Tibial artery (tissue), 4 donors: Measurements from ENCODE around the gene IL3RA.
"Not testable (repeated sequence)": the region's sequence is repeated elsewhere in the genome, so short reads cannot be mapped to it uniquely, and the experiment has no call there.

Experiments used
- DNase-seq, 2 donors: peaks; one replicate each; pipeline ENCODE4 v3.0.0-alpha.2; 2019
- H3K27ac ChIP-seq, 2 donors: fragments of 200-600 bp; sonication (generic) in 1 of 2; 1 replicate in 1 of 2; 2 replicates in 1 of 2; pipeline ENCODE4 v1.5.1; 2018 to 2019; ENCODE audit warnings: mild to moderate bottlenecking in 1 of 2
- H3K27me3 ChIP-seq, 2 donors: fragments of 200-600 bp; sonication (generic) in 1 of 2; one replicate each; pipeline versions ENCODE4 v1.5.1 to v1.6.0; 2016 to 2019
- H3K36me3 ChIP-seq, 3 donors: fragments of 200-600 bp; sonication (generic) in 2 of 3; one replicate each; pipeline ENCODE4 v1.5.1; 2016 to 2019; ENCODE audit warnings: mild to moderate bottlenecking in 2 of 3
- H3K4me1 ChIP-seq, 4 donors: fragments of 200-600 bp; sonication (generic) in 2 of 4; 1 replicate in 3 of 4; 2 replicates in 1 of 4; pipeline ENCODE4 v1.5.1; 2016 to 2019
- H3K4me3 ChIP-seq, 2 donors: fragments of 200-600 bp; sonication (generic) in 1 of 2; 1 replicate in 1 of 2; 2 replicates in 1 of 2; pipeline ENCODE4 v1.5.1; 2018 to 2019; ENCODE audit warnings: mild to moderate bottlenecking in 2 of 2
- H3K9me3 ChIP-seq, 3 donors: fragments of 200-600 bp; sonication (generic) in 1 of 3; one replicate each; pipeline ENCODE4 v1.5.1; 2016 to 2019
- CTCF ChIP-seq, 2 experiments: fragments of 200-600 bp in 1 of 2; fragments of 450-650 bp in 1 of 2; IDR thresholded peaks; one replicate each; pipeline ENCODE4 v1.5.1; 2017 to 2019; ENCODE audit warnings: antibody characterized with exemption in 2 of 2, mild to moderate bottlenecking in 1 of 2, moderate library complexity in 1 of 2
- intact Hi-C: fragments of 100-400 bp; cut with DNase I; formaldehyde crosslinking; loops from one replicate; pipeline ENCODE4 v1.15.0; 2023; ENCODE audit warnings: low total_unique reads

Gene IL3RA

GRCh38 chrX:1308476-1308875 is 28.1 kb upstream of the IL3RA start:
- H3K36me3 ChIP-seq = no peaks in the 10 kb centered on the region
- no peak overlapping the region for H3K27ac ChIP-seq
- TF ChIP-seq CTCF (IDR thresholded peaks at IDR 0.05) = no peak
- H3K4me1 ChIP-seq = no peaks in the 10 kb centered on the region
- peaks cover 0 to 6% (median 0%) of the 10 kb centered on the region in 3 donors for H3K9me3 ChIP-seq
- intact Hi-C loops = no loop called here
- H3K4me3 ChIP-seq = no peak overlapping the region
- H3K27me3 ChIP-seq = no peaks in the 10 kb centered on the region
- no peak for DNase-seq

DNA sequence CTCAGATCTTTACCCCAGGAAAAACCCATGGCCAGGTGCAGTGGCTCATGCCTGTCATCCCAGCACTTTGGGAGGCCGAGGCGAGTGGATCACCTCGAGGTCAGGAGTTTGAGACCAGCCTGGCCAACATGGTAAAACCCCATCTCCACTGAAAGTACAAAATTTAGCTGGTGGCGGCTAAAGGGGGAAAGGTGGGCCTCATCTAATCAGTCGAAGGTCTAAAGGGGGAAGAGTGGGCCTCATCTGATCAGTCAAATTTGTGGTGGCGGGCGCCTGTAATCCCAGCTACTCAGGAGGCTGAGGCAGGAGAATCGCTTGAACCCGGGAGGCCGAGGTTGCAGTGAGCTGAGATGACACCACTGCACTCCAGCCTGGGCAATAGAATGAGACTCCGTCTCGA is 27.7 kb upstream of the IL3RA start:
- H3K27me3 ChIP-seq, H3K36me3 ChIP-seq, H3K4me3 ChIP-seq, intact Hi-C loops, H3K27ac ChIP-seq, H3K4me1 ChIP-seq, H3K9me3 ChIP-seq, DNase-seq: not testable (repeated sequence)

GRCh38 chrX:1313788-1314187 is 22.8 kb upstream of the IL3RA start:
- no peak for TF ChIP-seq CTCF (IDR thresholded peaks at IDR 0.05)
- Histone ChIP-seq H3K27me3 (no peaks in the 10 kb centered on the region), H3K36me3 (no peaks in the 10 kb centered on the region), H3K4me3 (no peak overlapping the region), H3K9me3 (no peaks in the 10 kb centered on the region), H3K4me1 (no peaks in the 10 kb centered on the region), H3K27ac (no peak overlapping the region)
- no peak for DNase-seq
- intact Hi-C loops = no loop called here

DNA sequence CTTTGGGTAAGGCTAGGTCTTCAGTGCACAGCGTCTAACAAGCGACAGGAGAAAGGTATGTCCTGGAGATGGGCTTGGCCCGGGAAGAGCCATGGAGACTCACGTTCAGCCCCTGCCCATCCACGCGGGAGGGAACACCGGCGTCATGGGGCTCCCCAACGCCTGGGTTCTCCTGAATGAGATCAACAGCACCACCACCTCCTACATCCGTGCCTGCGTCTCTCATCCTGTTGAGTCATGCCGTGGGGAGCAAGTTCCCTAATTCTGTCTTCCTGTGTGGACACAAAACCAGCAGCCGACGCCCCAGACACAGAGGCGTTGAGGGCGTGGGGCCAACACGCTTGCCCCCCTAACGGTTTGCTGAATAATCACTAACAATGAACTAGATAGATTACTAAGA is 20.1 kb upstream of the IL3RA start:
- Histone ChIP-seq H3K4me1 (no peaks in the 10 kb centered on the region), H3K9me3 (no peaks in the 10 kb centered on the region), H3K27ac (no peak overlapping the region), H3K4me3 (no peak overlapping the region), H3K27me3 (no peaks in the 10 kb centered on the region), H3K36me3 (no peaks in the 10 kb centered on the region)
- intact Hi-C loops = no loop called here
- DNase-seq = peak; percentile 83 to 85
- TF ChIP-seq CTCF (IDR thresholded peaks at IDR 0.05) = no peak

GRCh38 chrX:1321674-1322073 is 14.9 kb upstream of the IL3RA start:
- H3K36me3 ChIP-seq = no peaks in the 10 kb centered on the region
- intact Hi-C loops = no loop called here
- no peak for DNase-seq
- no peak overlapping the region for H3K27ac ChIP-seq
- H3K9me3 ChIP-seq = no peaks in the 10 kb centered on the region
- peaks cover 0 to 13% of the 10 kb centered on the region in 2 donors for H3K27me3 ChIP-seq
- no peak overlapping the region for H3K4me3 ChIP-seq
- TF ChIP-seq CTCF (IDR thresholded peaks at IDR 0.05) = no peak
- H3K4me1 ChIP-seq = no peaks in the 10 kb centered on the region

DNA sequence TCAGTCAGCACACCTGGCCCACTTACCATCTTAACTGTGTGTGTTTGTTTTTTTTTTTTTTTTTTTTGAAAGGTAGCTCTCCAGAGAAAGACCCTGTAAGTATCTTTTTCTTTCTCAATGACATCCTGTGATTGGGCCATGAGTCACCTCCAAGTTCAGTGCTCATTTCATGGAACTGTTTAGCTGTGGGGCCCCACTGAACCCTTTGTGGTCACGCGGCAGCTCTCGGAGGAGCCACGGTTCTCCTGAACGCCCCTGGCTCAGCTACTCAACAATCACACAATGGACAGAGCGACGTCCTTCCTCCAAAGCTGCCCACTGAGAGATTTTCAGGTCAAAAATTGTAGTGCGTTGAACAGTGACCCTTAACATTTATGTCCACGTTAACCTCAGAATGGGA is 14.2 kb upstream of the IL3RA start:
- Histone ChIP-seq H3K27ac (no peak overlapping the region), H3K9me3 (no peaks in the 10 kb centered on the region), H3K4me1 (no peaks in the 10 kb centered on the region), H3K36me3 (no peaks in the 10 kb centered on the region), H3K27me3 (peaks cover 0 to 17% of the 10 kb centered on the region in 2 donors), H3K4me3 (no peak overlapping the region)
- intact Hi-C loops = no loop called here
- DNase-seq = no peak
- no peak for TF ChIP-seq CTCF (IDR thresholded peaks at IDR 0.05)
